Measurements from ENCODE around the gene RAPGEF3.

The RAPGEF3 gene

DNA sequence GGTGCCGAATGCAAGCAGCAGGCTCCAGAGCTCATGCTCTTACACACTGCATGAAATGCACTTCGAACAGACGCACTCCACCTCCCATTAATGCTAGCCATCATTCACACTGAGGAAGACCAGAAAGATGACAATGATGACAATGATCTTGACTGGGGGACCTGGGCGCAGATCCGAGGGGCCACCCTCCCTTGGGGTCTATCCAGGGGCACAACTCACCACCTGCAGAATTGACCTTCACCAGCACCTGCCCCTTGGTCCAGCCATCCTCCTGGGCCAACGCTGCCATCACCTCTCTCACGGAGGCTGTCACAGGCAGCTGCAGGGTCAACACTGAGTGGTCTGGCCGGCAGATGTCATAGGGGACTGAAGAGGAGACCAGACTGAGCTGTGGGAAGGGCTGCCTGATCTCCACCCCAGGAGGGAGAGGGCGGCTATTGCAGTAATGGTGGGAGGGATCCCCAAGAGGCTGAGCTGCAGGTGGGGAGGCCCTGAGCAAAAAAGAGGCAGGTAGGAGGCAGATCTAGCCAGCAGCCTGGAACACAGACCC, 15.3 kb downstream of the RAPGEF3 start:
- no peak for FAIRE-seq
- no peak for TF ChIP-seq POLR2A (IDR thresholded peaks at IDR 0.05; ENCODE audit: low read depth, low read length)
- DNase-seq (ENCODE audit: insufficient read length, low spot score), result no peak

- TF ChIP-seq POLR2A (IDR thresholded peaks at IDR 0.05; ENCODE audit: low read depth, low read length), result no peak
- peak; percentile 47 for DNase-seq (ENCODE audit: insufficient read length, low spot score)
- FAIRE-seq, result no peak
These were observed 16.3 kb downstream of the RAPGEF3 start for GRCh38 chr12:47742253-47742825.

- TF ChIP-seq POLR2A (IDR thresholded peaks at IDR 0.05; ENCODE audit: low read depth, low read length), result no peak
- FAIRE-seq, result no peak
- DNase-seq (ENCODE audit: insufficient read length, low spot score), result peak; percentile 72
These were observed 17.4 kb downstream of the RAPGEF3 start for GRCh38 chr12:47741340-47741703.

- TF ChIP-seq POLR2A (IDR thresholded peaks at IDR 0.05; ENCODE audit: low read depth, low read length), result no peak
- DNase-seq (ENCODE audit: insufficient read length, low spot score), result no peak
- FAIRE-seq, result no peak
These were observed 17.9 kb downstream of the RAPGEF3 start for GRCh38 chr12:47740606-47741339.

GRCh38 chr12:47739979-47740378, 18.7 kb downstream of the RAPGEF3 start:
- DNase-seq (ENCODE audit: insufficient read length, low spot score) (no peak), FAIRE-seq (no peak)

GRCh38 chr12:47739297-47739696, 19.4 kb downstream of the RAPGEF3 start:
- no peak for TF ChIP-seq POLR2A (IDR thresholded peaks at IDR 0.05; ENCODE audit: low read depth, low read length)
- DNase-seq (ENCODE audit: insufficient read length, low spot score) (no peak), FAIRE-seq (no peak)

More at GRCh38 chr12:47739979-47740378, 18.7 kb downstream of the RAPGEF3 start:
- TF ChIP-seq POLR2A (IDR thresholded peaks at IDR 0.05; ENCODE audit: low read depth, low read length), result no peak

GRCh38 chr12:47737936-47738594, 20.6 kb downstream of the RAPGEF3 start:
- FAIRE-seq, result no peak
- DNase-seq (ENCODE audit: insufficient read length, low spot score), result no peak
- no peak for TF ChIP-seq POLR2A (IDR thresholded peaks at IDR 0.05; ENCODE audit: low read depth, low read length)

DNA sequence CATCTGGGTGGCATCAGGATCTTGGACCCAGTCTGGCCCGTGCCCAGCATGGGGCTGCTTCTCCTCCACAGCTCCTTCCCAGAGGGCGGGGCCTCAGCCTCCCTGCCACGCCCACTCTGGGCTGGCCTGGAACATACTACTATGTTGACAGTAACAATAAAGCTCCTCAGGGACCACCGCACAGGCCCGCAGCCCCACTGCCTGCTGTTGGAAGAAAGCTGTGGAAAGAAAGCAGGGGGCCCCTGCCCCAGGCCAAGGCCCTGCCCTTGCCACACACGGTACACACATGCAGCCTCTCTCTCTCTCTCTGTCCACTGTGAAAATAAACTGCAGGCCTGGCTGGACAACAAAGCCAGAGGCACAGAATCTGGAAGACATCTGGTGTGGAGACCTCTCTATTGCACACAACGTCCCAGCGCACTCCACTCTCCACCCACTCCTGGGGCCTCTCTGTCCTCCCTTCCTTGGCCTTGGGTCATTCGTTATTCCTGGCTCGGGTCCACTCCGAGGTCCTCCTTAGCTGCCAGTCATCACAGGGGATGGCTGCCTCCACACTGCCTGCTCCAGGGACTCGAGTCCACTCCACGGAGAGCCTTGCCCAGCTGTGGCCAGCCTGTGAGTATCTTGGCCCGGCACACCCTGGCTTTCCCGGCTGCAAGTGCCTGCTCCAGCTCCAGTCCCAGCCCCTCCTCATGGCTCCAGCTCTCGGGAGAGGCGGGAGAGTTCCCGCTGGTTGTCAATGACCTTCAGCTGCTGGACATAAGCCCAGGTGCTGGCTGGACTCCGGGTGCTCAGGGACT, 21.6 kb downstream of the RAPGEF3 start:
- FAIRE-seq, result no peak
- peak; percentile 56 for DNase-seq (ENCODE audit: insufficient read length, low spot score)
- no peak for TF ChIP-seq POLR2A (IDR thresholded peaks at IDR 0.05; ENCODE audit: low read depth, low read length)

DNA sequence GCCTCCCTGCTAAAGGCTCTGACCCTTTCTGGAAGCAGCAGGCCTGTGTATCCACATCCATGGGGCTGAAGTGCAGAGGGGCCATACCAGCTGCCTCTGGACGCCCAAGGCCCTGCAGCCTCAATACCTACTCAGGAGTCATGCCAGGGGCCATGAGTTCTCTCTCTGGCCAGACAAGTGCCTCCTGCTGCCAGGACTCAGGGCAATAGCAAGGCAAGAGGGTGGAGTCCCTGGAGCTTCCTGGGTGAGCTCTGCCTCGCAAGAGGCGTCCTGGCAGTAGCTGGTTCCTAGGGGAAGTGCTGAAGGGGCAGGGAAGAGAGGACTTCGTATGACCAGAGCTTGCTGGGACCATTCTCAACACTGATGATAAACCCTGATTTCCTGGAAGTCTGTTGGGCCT, 22.5 kb downstream of the RAPGEF3 start:
- TF ChIP-seq POLR2A (IDR thresholded peaks at IDR 0.05; ENCODE audit: low read depth, low read length), result no peak
- FAIRE-seq (no peak), DNase-seq (ENCODE audit: insufficient read length, low spot score) (no peak)

DNA sequence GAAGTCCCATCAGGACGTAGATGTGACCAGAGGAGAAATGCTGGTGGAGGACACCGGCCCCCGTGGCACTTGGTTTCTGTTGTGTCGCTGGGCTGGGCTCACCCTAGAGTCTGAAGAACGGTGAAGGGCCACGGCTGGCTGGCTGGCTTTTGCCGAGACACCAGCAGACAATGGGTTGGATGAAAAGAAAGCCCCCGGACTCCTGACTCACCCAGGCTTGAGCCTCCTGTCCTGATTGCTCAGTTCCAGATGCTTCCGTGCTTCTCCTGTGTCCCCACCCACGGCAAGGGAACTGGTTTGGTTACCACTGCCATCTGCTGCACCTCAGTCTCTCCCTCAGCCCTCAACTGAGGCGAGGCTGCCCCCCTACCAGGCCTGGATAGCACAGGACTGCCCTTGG, 23.0 kb downstream of the RAPGEF3 start:
- FAIRE-seq, result no peak
- TF ChIP-seq POLR2A (IDR thresholded peaks at IDR 0.05; ENCODE audit: low read depth, low read length), result no peak
- DNase-seq (ENCODE audit: insufficient read length, low spot score), result no peak

DNA sequence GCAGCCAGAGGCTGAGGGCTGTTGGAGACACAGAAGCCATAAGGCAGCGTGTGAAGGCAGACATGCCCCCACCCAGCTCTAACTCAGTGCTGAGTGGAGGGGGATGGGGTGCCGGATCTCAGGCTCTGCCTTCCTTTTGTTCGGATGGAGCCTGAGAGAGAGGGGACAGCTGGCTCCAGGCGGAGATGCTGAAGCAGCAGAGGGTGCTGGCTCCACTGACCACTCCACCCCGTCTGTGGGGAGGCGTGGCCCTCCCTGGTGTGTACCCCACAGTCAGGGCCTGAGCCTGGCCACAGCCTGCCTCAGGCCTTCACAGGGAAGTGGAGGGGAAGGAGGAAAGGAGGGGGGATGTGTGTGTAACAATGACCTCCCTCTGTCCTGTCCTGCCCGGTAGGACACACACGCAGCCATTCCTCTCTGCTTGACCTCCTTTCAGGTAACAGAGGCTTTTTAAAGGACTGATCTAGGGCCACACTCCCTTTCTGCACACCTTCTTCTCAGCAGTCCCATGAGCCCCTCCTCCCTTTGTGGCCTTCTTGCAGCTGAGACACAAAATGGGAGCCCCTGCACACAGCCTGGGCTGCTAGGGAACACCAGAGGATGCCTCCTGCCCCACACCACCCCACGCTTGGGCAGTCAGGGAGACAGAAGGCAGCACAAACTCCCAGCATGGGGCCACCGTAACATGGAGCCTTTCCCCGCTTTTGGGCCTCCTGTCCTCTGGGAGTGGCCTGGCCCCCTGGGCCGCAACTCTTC, 23.8 kb downstream of the RAPGEF3 start:
- no peak for DNase-seq (ENCODE audit: insufficient read length, low spot score)
- no peak for TF ChIP-seq POLR2A (IDR thresholded peaks at IDR 0.05; ENCODE audit: low read depth, low read length)
- FAIRE-seq, result no peak

- TF ChIP-seq POLR2A (IDR thresholded peaks at IDR 0.05; ENCODE audit: low read depth, low read length), result no peak
- no peak for DNase-seq (ENCODE audit: insufficient read length, low spot score)
- FAIRE-seq, result no peak
These were observed 25.5 kb downstream of the RAPGEF3 start for GRCh38 chr12:47733142-47733541.

DNA sequence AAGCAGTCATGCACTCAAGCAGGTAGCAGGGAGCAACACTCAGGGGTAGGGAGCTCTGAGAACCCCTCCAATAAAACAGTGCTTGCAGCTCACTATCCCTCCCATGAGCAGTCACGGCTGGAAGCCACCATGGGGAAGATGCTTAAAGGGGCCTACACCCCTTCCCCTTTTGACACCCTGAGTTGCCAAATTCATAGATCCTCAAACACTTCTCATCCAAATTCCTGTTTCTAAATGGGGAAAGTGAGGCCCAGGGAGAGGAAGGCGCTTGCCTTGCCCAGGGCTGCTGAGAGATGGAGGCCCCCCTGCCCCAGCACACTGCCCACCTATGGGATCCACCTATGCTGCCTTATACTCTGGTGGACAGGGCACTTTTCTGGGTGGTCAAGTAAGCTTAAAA, 26.2 kb downstream of the RAPGEF3 start:
- no peak for TF ChIP-seq POLR2A (IDR thresholded peaks at IDR 0.05; ENCODE audit: low read depth, low read length)
- DNase-seq (ENCODE audit: insufficient read length, low spot score) (no peak), FAIRE-seq (no peak)

All from H54 (cell line).